ENCODE measurements around the gene KLF4.
"Not testable (repeated sequence)": the region's sequence is repeated elsewhere in the genome, so short reads cannot be mapped to it uniquely, and the experiment has no call there.

GRCh38 chr9:107500421-107501200 is 11.0 kb upstream of the KLF4 start:
- not testable (repeated sequence) for TF ChIP-seq CTCF, POLR2A (IDR thresholded peaks at IDR 0.05)

Measured in gastroesophageal sphincter (tissue), 3 donors.